Retinal pigment epithelial cell (primary cell): ENCODE data around the gene PTPRN2.

Source experiments
- DNase-seq: peaks from one replicate; pipeline ENCODE4 v3.0.0-alpha.2; 2010; ENCODE audit warnings: low read depth
- H3K4me3 ChIP-seq: 2 replicates; pipeline ENCODE4 v1.5.1; 2011; ENCODE audit warnings: mild to moderate bottlenecking, low read length, control low read depth, moderate library complexity
- CTCF ChIP-seq: conservative IDR thresholded peaks from 2 replicates; pipeline ENCODE4 v1.5.1; 2011; ENCODE audit warnings: low read depth, low read length, control low read depth, inconsistent platforms

PTPRN2 gene

DNA sequence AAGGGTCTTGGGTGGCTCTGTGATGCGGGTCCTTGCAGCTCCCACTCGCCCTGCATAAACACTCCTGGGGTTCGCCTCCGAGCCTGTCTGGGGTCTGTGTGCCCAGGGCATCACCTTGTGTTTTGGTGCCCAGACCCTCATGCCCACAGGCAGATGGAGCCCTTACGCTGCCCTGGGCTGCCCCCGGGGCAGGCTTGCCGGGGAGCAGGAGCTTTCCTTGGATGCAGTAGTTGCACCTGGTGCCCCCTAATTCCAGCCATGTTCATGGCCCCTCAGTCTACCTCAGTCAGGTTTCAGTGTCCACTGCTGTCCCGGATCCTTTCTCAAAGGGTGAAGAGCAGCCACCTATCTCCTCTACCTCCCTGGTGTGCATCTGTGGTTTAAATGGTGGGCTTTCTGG, 396.0 kb downstream of the PTPRN2 start:
- H3K4me3 ChIP-seq = no peak overlapping the region
- no peak for TF ChIP-seq CTCF
- no peak for DNase-seq

- DNase-seq = no peak
- no peak for TF ChIP-seq CTCF
- H3K4me3 ChIP-seq = no peak overlapping the region
Observed at GRCh38 chr7:158190756-158191155, 396.9 kb downstream of the PTPRN2 start.

DNA sequence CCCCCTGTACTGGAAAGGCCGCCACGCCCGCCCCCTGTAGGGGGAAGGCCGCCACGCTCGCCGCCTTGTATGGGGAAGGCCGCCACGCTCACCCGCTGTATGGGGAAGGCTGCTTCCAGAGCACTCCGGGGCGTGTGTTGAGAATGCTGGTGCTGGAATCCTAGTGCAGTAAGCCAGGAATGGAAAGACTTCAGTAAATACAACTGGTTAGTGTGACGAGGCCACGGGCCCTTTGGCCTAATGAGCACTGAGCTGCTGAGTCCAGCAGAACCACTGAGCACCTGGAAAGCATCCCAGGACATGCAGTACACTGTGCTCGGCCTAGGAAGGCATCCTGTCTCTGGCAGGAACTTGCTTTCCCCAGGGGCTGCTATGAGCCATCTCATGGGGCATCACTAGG, 398.9 kb downstream of the PTPRN2 start:
- H3K4me3 ChIP-seq = no peak overlapping the region
- no peak for DNase-seq
- TF ChIP-seq CTCF = no peak

- no peak for TF ChIP-seq CTCF
- DNase-seq = no peak
- H3K4me3 ChIP-seq = no peak overlapping the region
Observed at GRCh38 chr7:158187694-158187994, 400.0 kb downstream of the PTPRN2 start.

DNA sequence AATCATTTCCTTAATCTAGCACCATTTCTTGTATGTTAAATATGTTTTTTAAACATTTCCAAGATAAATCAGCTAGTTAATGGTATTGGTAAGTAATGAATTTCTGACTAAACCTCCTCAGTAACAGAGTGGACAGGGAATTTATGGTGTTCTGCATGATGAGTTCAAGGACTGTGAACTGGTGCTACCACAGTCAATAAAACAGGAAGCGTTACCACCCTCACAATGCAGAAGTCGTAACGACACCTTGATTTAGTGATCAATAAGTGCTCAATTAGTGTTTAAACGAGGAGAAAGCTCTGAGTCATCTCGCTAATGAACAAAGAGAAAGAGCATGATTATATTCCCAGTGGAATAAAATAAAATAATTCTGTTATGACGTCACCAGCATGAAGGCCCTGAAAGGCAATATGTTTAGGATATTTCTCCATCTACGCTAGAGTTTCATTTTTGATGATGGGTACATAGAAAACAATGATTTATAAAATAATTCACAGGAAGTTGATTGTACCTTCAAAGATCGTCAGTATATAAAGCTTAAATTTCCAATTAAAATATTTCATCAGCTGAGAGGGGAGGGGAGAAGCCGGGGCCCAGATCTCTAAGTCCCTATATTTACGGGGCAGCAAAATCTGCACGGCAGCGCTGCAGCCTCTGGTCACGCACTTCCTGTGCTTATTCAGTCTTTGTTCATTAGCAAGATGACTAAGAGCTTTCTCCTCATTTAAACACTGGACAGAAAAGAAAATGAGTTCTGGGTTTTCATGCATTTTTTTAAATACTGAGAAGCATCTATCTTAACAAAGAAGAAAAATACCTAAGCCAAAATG, 400.5 kb downstream of the PTPRN2 start:
- no peak for TF ChIP-seq CTCF
- H3K4me3 ChIP-seq = no peak overlapping the region

DNA sequence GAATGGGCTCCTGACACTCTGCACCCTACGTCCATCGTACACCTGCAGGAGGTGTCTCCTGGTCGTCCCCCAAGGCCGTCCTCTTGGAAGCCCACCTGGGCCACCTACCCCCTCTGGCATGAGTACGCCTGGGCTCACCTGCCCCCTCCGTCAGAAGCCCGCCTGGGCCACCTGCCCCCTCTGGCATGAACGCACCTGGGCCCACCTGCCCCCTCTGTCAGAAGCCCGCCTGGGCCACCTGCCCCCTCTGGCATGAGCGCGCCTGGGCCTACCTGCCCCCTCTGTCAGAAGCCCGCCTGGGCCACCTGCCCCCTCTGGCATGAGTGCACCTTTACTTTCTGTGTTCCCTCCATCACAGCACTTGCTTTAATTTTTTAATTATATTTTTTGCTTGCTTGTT, 401.2 kb downstream of the PTPRN2 start:
- H3K4me3 ChIP-seq = no peak overlapping the region
- TF ChIP-seq CTCF = no peak
- DNase-seq = no peak

More for the DNA sequence above, 400.5 kb downstream of the PTPRN2 start:
- no peak for DNase-seq

- no peak overlapping the region for H3K4me3 ChIP-seq
- TF ChIP-seq CTCF = no peak
- DNase-seq = no peak
Observed at GRCh38 chr7:158185653-158186052, 402.0 kb downstream of the PTPRN2 start.
